ENCODE data around the gene NTM.
"Not testable (repeated sequence)": the region's sequence is repeated elsewhere in the genome, so short reads cannot be mapped to it uniquely, and the experiment has no call there.

Gene NTM

DNA sequence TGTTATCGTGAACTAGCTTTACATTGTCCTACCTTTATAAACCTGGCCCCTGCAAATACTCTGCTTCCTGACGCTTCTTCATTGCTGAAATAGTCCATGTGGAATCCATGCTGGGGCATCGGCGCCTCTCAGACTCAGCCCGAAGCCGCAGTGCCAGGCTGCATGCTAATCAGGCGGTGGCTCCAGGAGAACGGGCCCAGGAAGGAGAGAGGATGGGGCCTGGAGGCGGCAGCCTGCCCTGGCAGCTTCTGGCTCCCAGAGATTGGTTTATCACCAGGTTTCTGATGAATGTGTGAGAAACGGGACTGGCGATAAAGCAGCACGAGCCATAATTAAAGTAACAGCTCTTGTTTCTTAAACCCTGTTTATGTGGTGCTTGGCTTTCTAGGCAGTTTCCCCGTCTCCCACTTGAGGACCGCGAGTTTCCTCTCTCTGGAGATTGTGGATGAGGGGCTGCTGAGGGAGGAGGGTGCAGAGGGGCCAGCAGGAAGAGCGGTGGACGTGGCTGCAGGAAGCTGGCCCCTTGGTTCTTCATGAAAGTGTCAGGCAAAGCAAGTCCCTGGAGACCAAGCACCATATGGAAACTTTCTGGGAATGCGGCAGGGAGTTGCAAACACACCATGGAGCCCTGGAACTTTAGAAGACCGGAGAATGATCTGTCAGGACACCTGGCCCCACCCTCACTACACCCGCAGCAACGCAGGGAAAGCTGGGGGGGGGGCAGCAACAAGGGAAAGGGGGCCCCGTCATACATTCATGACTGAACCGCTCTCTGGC lies 93.4 kb downstream of the NTM start:
- DNase-seq (ENCODE audit: low read depth in 2 of 2), result no peak

- DNase-seq (ENCODE audit: low read depth in 2 of 2), result no peak
These were observed 94.0 kb downstream of the NTM start for GRCh38 chr11:131464461-131464860.

GRCh38 chr11:131465039-131465438 lies 94.6 kb downstream of the NTM start:
- no peak for DNase-seq (ENCODE audit: low read depth in 2 of 2)

DNA sequence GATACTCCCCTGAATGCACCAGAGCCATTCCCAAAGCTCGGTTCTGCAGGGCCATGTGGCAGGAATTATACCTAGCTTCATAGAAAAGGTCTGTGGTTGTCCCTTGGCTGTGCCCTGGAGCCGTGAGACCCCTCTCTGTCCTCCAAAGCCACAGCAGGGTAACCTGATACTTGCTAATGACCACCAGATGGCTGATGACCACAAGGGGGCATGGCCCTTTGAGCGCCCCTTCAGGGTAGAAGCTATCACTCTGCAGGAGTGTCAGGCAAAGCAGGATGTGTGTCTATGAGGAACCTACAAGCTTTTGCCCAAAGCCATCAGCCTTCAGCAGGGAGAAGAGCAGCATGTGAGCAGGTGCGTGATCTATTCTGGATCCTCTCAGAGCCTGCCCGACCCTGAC lies 95.3 kb downstream of the NTM start:
- no peak for DNase-seq (ENCODE audit: low read depth in 2 of 2)

GRCh38 chr11:131467645-131468394 lies 97.4 kb downstream of the NTM start:
- no peak for DNase-seq (ENCODE audit: low read depth in 2 of 2)

- DNase-seq (ENCODE audit: low read depth in 2 of 2), result no peak
These were observed 98.2 kb downstream of the NTM start for GRCh38 chr11:131468565-131468964.

DNA sequence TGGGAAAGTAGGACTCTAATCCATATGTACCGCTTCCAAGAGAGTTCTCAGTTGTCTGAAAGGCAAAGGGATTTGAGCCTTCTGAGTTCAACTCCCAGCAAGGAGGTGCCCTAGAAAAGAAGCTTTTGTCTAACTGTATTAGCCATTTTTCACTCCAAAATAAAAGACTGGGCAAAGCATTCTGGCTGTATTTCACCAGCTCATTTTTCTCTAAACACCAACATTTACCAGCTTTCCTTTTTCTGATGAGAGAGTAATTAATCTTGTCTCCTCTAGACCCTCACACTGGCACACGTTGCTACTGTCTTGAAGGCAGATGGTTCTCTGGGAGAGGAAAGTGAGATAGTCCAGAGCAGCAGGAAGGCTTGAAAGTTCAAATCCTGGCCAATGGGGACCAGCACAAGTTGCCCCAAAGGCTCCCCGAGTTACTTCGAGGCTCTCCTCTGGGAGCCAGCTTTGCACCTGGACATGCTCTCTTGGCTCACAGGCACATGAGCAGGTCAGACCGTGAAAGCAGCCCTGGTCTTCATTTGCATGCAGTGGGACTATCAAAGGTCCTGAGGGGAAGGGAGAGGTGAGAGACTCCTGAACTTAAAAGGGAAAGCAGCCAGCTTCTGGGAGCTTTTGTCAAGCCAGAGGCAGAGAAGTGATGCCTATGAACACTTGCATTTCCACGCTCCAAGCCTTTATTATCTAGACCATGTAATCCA lies 100.0 kb downstream of the NTM start:
- DNase-seq (ENCODE audit: low read depth in 2 of 2), result no peak

GRCh38 chr11:131471976-131472375 lies 101.6 kb downstream of the NTM start:
- no peak for DNase-seq (ENCODE audit: low read depth in 2 of 2)

- DNase-seq (ENCODE audit: low read depth in 2 of 2), result no peak
These were observed 104.5 kb downstream of the NTM start for GRCh38 chr11:131474947-131475346.

DNA sequence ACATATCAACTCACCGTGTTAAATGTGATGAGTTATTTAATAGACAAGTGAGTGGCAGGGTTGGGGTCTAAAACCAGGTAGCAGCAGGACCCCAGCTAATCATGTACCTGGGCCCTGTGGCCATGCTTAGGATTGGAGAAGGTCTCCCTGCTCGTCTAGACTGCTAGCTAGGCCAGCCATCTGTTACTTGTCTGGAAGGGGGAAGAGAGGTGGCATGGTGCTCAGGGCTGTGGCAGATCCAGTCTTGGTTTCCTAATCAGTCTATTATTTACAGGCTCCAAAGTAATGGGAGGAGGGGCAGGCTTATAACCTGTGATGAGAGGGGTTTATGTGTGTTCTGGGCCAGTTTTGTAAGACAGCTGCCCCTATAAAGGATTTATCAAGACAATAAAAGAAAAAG lies 105.9 kb downstream of the NTM start:
- DNase-seq (ENCODE audit: low read depth in 2 of 2), result no peak

DNA sequence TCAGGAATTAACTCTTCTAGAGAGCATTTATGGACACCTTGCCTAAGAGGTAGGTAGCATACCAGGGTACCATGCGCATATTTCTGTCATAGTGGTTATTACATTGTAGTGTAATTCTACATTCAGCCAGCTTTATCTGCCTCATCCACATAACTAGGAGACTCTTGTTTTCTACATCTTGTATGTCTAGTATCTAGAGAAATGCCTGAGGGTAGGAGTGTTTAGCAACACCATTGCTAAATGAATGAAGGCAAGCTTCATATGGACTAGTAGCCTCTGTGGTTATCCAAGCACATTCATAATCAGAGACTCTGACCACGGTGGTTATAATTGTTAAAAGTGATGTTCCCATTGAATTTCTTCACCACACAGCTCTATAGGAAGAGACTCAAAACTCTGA lies 107.9 kb downstream of the NTM start:
- DNase-seq (ENCODE audit: low read depth in 2 of 2), result no peak

GRCh38 chr11:131481303-131481702 lies 110.9 kb downstream of the NTM start:
- DNase-seq (ENCODE audit: low read depth in 2 of 2), result no peak

GRCh38 chr11:131481971-131482370 lies 111.6 kb downstream of the NTM start:
- DNase-seq (ENCODE audit: low read depth in 2 of 2), result no peak

- no peak for DNase-seq (ENCODE audit: low read depth in 2 of 2)
These were observed 113.0 kb downstream of the NTM start for GRCh38 chr11:131483453-131483852.

- no peak for DNase-seq (ENCODE audit: low read depth in 2 of 2)
These were observed 113.5 kb downstream of the NTM start for GRCh38 chr11:131483877-131484276.

DNA sequence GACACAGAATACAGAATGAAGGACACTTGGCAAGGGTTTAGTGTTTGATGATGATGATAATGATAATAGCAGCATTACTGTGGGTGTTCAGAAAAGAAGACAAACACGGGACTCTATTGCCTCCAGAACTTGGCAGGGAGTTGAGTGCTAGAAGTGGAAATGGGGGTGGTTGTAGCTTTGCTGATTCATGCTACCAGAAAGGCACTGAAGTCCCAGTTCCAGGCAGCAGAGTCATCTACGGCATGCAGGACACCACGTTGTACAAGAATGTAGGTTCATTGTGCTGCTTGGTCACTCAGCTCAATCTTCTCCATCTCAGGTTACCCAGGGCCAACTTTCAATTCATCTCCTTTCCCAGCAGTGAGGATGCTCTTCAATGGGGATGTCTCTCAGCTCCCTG lies 115.7 kb downstream of the NTM start:
- DNase-seq (ENCODE audit: low read depth in 2 of 2), result no peak

DNA sequence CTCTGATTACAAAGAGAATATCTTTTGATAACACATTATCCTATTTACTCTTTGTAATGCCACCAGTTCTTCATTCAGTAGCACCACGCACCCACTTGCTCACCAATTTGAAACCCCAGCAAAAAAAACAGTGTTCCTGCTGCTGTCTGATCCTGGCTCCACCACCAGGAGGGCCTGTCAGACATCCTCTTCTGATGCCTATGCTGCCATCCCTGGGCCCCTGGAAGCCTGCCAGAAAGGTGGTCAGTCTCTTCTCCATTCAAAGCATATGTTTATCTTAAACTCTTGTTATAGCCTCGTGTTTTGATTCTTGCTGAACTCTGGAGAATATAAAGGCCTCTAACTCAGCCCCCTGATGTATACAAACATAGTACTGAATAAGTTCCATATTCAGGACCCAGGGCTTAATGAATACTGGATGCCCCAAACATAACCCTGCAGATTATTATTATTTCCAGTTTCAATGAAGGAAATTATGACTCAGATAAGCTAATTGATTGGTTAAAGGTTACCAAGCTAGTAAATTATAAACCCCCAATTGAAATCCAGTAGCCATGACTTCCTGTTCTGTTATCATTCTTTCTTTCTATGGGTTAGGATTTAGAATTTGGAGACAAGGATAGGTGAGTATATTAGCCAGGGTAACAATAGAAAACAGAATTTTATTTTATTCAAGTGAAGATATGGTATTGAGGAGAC lies 116.7 kb downstream of the NTM start:
- no peak for DNase-seq (ENCODE audit: low read depth in 2 of 2)

- no peak for DNase-seq (ENCODE audit: low read depth in 2 of 2)
These were observed 117.8 kb downstream of the NTM start for GRCh38 chr11:131488238-131488637.

DNA sequence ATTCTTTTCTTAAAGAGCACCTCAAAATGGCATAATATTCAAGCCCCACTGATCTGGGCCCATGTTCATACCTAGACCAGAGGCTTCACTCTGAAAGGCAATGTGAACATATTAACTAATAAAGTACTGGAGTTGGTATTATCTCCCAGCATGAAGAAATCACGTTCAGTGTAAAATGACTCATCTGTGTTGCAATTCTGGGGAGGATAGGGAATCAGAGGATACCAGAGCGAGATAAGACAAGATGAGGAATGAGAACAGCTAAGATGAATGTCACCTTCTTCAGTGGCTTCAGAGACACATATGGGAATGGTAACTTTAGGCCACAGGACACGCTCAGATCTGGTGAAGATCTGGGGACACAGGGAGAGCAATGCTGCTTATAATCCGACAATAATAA lies 121.1 kb downstream of the NTM start:
- no peak for DNase-seq (ENCODE audit: low read depth in 2 of 2)

- DNase-seq (ENCODE audit: low read depth in 2 of 2), result no peak
These were observed 125.0 kb downstream of the NTM start for GRCh38 chr11:131495423-131495822.

DNA sequence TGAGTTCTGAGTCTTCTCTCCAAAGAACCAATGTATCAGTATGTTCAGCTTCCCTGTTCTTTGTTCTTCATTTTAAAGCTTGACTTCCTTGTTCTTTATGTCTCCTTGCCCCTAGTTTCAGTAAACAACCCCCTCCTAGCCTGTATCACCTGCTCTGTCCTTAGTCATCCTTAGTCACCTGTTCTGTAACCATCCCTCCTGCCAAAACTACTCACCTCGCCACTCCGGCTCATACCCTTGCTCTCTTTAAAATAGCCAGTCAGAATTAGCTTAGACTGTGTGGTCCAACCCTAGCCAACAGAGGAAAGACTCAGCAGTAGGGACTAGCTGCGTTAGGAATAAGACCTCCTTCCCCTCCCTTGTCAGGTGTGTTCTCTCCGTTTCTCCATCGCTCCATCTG lies 127.3 kb downstream of the NTM start:
- not testable (repeated sequence) for DNase-seq (ENCODE audit: low read depth in 2 of 2)

DNA sequence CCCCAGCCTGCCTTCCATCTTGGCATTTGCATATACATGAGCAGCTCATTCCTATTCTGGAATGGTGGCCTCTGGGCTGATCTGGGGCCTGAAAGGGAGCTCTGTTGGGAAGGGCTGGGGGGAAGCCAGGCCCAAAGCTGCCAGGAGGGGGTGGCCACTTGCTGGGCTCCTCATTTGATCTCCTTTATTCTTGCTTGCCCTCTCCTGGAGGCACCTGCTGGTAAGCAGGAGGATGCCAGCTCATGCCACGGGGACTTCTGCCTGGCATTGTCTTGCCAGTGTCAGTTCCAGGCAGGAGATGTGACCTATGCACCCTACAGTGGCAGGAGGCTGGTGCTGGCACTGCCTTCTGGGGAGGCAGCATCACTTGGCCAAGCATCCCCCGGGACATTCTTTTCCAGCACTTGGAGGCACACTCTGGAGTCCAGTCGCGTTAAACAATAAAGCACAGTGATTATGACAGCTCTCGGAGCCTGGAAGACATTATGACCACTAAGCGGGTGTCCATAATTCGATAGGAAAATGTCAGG lies 128.3 kb downstream of the NTM start:
- DNase-seq (ENCODE audit: low read depth in 2 of 2), result no peak
